IMR-90 (cell line): ENCODE measurements around the gene AKT2. TPM values are rescaled to one million over a fixed set of nuclear protein-coding genes. Genes with fewer than 3 reads are reported as not detected.

ENCODE experiments used
- ATAC-seq: fragments of 200-7000 bp; cut with Tn5 transposase; 2 replicates; pipeline ENCODE4 v1.9.1; 2020; ENCODE audit warnings: low read depth, mild to moderate bottlenecking, moderate library complexity
- BruUV-seq: library from RNA; stranded (reverse); fragments of 400-500 nt; replicated peaks from 2 replicates; lab custom pipeline; 2021; lab: Mats Ljungman, UMichigan
- CTCF ChIA-PET: fragments of 300-600 bp; formaldehyde crosslinking; extraction: SDS; loops from one replicate; lab custom pipeline; 2021; ENCODE audit warnings: antibody characterized with exemption; lab: Yijun Ruan, JAX
- POLR2A ChIA-PET: fragments of 300-600 bp; sonication (Branson Sonifier 250); formaldehyde crosslinking; loops from one replicate; lab custom pipeline; 2022; ENCODE audit warnings: antibody characterized with exemption; ENCODE audit not compliant: unreplicated experiment; lab: Charles Lee
- DNase-seq: peaks from one replicate; pipeline ENCODE4 v3.0.0; 2013
- H2AFZ ChIP-seq: replicated peaks from 2 replicates; pipeline ENCODE3; 2013; ENCODE audit warnings: low read length, mild to moderate bottlenecking; ENCODE audit not compliant: poor library complexity
- H2AK5ac ChIP-seq: 2 replicates; pipeline ENCODE4 v1.6.1; 2013; ENCODE audit warnings: low read depth, low read length, inconsistent platforms
- H2AK9ac ChIP-seq: replicated peaks from 2 replicates; pipeline ENCODE3; 2013; ENCODE audit warnings: mild to moderate bottlenecking, low read depth, low read length, moderate library complexity; ENCODE audit not compliant: poor library complexity
- H2BK120ac ChIP-seq: 2 replicates; pipeline ENCODE4 v1.6.1; 2013; ENCODE audit warnings: low read depth, low read length, inconsistent platforms
- H2BK15ac ChIP-seq: 3 replicates; pipeline ENCODE4 v1.6.1; 2013; ENCODE audit warnings: low read depth, low read length, inconsistent platforms
- H2BK20ac ChIP-seq: 2 replicates; pipeline ENCODE4 v1.6.1; 2013; ENCODE audit warnings: low read depth, mild to moderate bottlenecking, inconsistent platforms, low read length, moderate library complexity
- H2BK5ac ChIP-seq: 2 replicates; pipeline ENCODE4 v1.6.1; 2013; ENCODE audit warnings: mild to moderate bottlenecking, low read depth, low read length, inconsistent platforms; ENCODE audit not compliant: poor library complexity, severe bottlenecking
- H3K14ac ChIP-seq: replicated peaks from 2 replicates; pipeline ENCODE4 v1.6.1; 2013; ENCODE audit warnings: low read depth, low read length, inconsistent platforms
- H3K18ac ChIP-seq: 2 replicates; pipeline ENCODE4 v1.6.1; 2013; ENCODE audit warnings: low read depth, low read length, control low read depth
- H3K23ac ChIP-seq: 2 replicates; pipeline ENCODE4 v1.6.1; 2013; ENCODE audit warnings: low read depth, low read length, inconsistent platforms
- H3K27ac ChIP-seq: 2 replicates; pipeline ENCODE4 v1.5.1; 2013; ENCODE audit warnings: mild to moderate bottlenecking, control low read depth, low read length; ENCODE audit not compliant: insufficient read depth
- H3K27me3 ChIP-seq: 2 replicates; pipeline ENCODE4 v1.6.1; 2013; ENCODE audit warnings: low read length; ENCODE audit not compliant: control insufficient read depth, insufficient read depth
- H3K36me3 ChIP-seq: 2 replicates; pipeline ENCODE4 v1.6.1; 2013; ENCODE audit warnings: low read length, mixed read lengths; ENCODE audit not compliant: control insufficient read depth, insufficient read depth
- H3K4ac ChIP-seq: 2 replicates; pipeline ENCODE4 v1.6.1; 2013; ENCODE audit warnings: low read depth, low read length, inconsistent platforms
- H3K4me1 ChIP-seq: 2 replicates; pipeline ENCODE4 v1.6.1; 2013; ENCODE audit warnings: low read length, mixed read lengths; ENCODE audit not compliant: control insufficient read depth, insufficient read depth
- H3K4me2 ChIP-seq: 2 replicates; pipeline ENCODE4 v1.6.1; 2013; ENCODE audit warnings: low read depth, mild to moderate bottlenecking, control low read depth, low read length, moderate library complexity
- H3K4me3 ChIP-seq: 2 replicates; pipeline ENCODE4 v1.5.1; 2013; ENCODE audit warnings: low read depth, mild to moderate bottlenecking, control low read depth, low read length, moderate library complexity; ENCODE audit not compliant: insufficient read depth
- H3K56ac ChIP-seq: 2 replicates; pipeline ENCODE4 v1.6.1; 2013; ENCODE audit warnings: low read length, inconsistent platforms; ENCODE audit not compliant: insufficient read depth; ENCODE audit errors: extremely low read depth
- H3K79me1 ChIP-seq, 2 experiments: 2 replicates each; pipeline ENCODE4 v1.6.1; 2013; ENCODE audit warnings: low read length in 2 of 2, inconsistent platforms in 1 of 2, low read depth in 1 of 2
- H3K9ac ChIP-seq: 2 replicates; pipeline ENCODE4 v1.6.1; 2013; ENCODE audit warnings: low read depth, low read length, control low read depth
- H3K9me1 ChIP-seq: 2 replicates; pipeline ENCODE4 v1.6.1; 2013; ENCODE audit warnings: low read length, inconsistent platforms; ENCODE audit not compliant: insufficient read depth
- H3K9me3 ChIP-seq: 2 replicates; pipeline ENCODE4 v1.6.1; 2013; ENCODE audit warnings: low read length; ENCODE audit not compliant: control insufficient read depth, insufficient read depth
- H4K20me1 ChIP-seq: 2 replicates; pipeline ENCODE4 v1.6.1; 2013; ENCODE audit warnings: low read length, inconsistent platforms; ENCODE audit not compliant: insufficient read depth
- H4K5ac ChIP-seq: 2 replicates; pipeline ENCODE4 v1.6.1; 2013; ENCODE audit warnings: mild to moderate bottlenecking, low read depth, low read length, control low read depth
- H4K8ac ChIP-seq, 2 experiments: 2 replicates each; pipeline ENCODE4 v1.6.1; 2013; ENCODE audit warnings: low read depth in 2 of 2, low read length in 2 of 2, control low read depth in 1 of 2, inconsistent platforms in 1 of 2
- H4K91ac ChIP-seq: 2 replicates; pipeline ENCODE4 v1.6.1; 2013; ENCODE audit warnings: low read depth, low read length, inconsistent platforms; ENCODE audit not compliant: insufficient read depth
- BHLHE40 ChIP-seq: fragments of 150-350 bp; IDR thresholded peaks from 2 replicates; pipeline ENCODE4 v1.6.1; 2016; ENCODE audit warnings: mild to moderate bottlenecking, low read depth, low read length
- CEBPB ChIP-seq: IDR thresholded peaks from 2 replicates; pipeline ENCODE4 v1.6.1; 2012; ENCODE audit warnings: low read depth, low read length, improper control_type of control experiment
- CHD1 ChIP-seq: IDR thresholded peaks from 2 replicates; pipeline ENCODE4 v1.6.1; 2012; ENCODE audit warnings: low read depth, low read length, improper control_type of control experiment
- CTCF ChIP-seq: conservative IDR thresholded peaks from 2 replicates; pipeline ENCODE4 v1.5.1; 2012; ENCODE audit warnings: mild to moderate bottlenecking, low read depth, low read length, improper control_type of control experiment
- ELK1 ChIP-seq: fragments of 150-350 bp; IDR thresholded peaks from 2 replicates; pipeline ENCODE4 v1.6.1; 2016; ENCODE audit warnings: low read depth, mild to moderate bottlenecking, low read length, moderate library complexity, borderline replicate concordance
- FOS ChIP-seq: fragments of 150-350 bp; IDR thresholded peaks from 2 replicates; pipeline ENCODE4 v1.6.1; 2016; ENCODE audit warnings: low read depth, low read length
- MAFK ChIP-seq: IDR thresholded peaks from 2 replicates; pipeline ENCODE4 v1.6.1; 2012; ENCODE audit warnings: low read depth, low read length, improper control_type of control experiment
- MAZ ChIP-seq: IDR thresholded peaks from 2 replicates; pipeline ENCODE4 v1.6.1; 2012; ENCODE audit warnings: low read depth, mild to moderate bottlenecking, low read length, improper control_type of control experiment, moderate library complexity, borderline replicate concordance
- MXI1 ChIP-seq: IDR thresholded peaks from 2 replicates; pipeline ENCODE4 v1.6.1; 2012; ENCODE audit warnings: low read depth, mild to moderate bottlenecking, low read length, moderate library complexity, borderline replicate concordance
- NFE2L2 ChIP-seq: fragments of 150-350 bp; IDR thresholded peaks from 2 replicates; pipeline ENCODE4 v1.6.1; 2016; ENCODE audit warnings: low read depth, mild to moderate bottlenecking, low read length
- POLR2A ChIP-seq: IDR thresholded peaks from 2 replicates; pipeline ENCODE4 v1.6.1; 2012; ENCODE audit warnings: mild to moderate bottlenecking, low read depth, low read length
- RAD21 ChIP-seq: IDR thresholded peaks from 2 replicates; pipeline ENCODE4 v1.6.1; 2012; ENCODE audit warnings: low read length, improper control_type of control experiment
- RFX5 ChIP-seq: IDR thresholded peaks from 2 replicates; pipeline ENCODE4 v1.8.0; 2012; ENCODE audit warnings: low read depth, mild to moderate bottlenecking, low read length, moderate library complexity
- SMC3 ChIP-seq: fragments of 150-350 bp; IDR thresholded peaks from 2 replicates; pipeline ENCODE4 v1.6.1; 2016; ENCODE audit warnings: low read depth, mild to moderate bottlenecking, antibody characterized with exemption, low read length, moderate library complexity
- USF2 ChIP-seq: fragments of 150-350 bp; IDR thresholded peaks from 2 replicates; pipeline ENCODE4 v1.6.1; 2017; ENCODE audit warnings: mild to moderate bottlenecking, antibody characterized with exemption, low read length, low read depth
- WGBS, 2 experiments: methylation state at CpG; one replicate each; pipeline versions ENCODE4 v1.1.5 to v1.1.7; 2013; ENCODE audit warnings: missing lambda C conversion rate in 2 of 2; ENCODE audit not compliant: insufficient read length in 1 of 2; ENCODE audit errors: extremely low coverage in 2 of 2; 5-methylcytosine and 5-hydroxymethylcytosine counted together
- dilution Hi-C: fragments of 300-500 bp; cut with HindIII; formaldehyde crosslinking; loops from one replicate; pipeline ENCODE4 v1.14.3; 2018; ENCODE audit warnings: low sequenced_read_pairs; ENCODE audit not compliant: unreplicated experiment
- in situ Hi-C: fragments of 300-500 bp; cut with MboI; formaldehyde crosslinking; loops from 3 replicates; pipeline ENCODE4 v1.14.3; 2019; ENCODE audit warnings: low sequenced_read_pairs, inconsistent platforms, mixed read lengths
- intact Hi-C: fragments of 100-400 bp; cut with micrococcal nuclease; formaldehyde crosslinking; loops from 2 replicates; pipeline ENCODE4 v1.10.0; 2022
- polyA plus RNA-seq, 3 experiments: library from polyadenylated mRNA; depleted of rRNA; stranded (reverse); fragments of >200 nt; gene quantifications; 2 replicates each; pipeline ENCODE4 v1.2.3, GENCODE V29; 2012; ENCODE audit warnings: low replicate concordance in 1 of 3
- total RNA-seq: library from RNA; depleted of rRNA; stranded (reverse); fragments of >200 nt; gene quantifications from 2 replicates; pipeline ENCODE4 v1.2.3, GENCODE V29; 2012

The AKT2 gene
- total and polyA plus RNA-seq, 2 of the 4 experiments (the other 2 are of a cell fraction), result 61.5 to 104 TPM

GRCh38 chr19:40213251-40213829 is 71.8 kb downstream of the AKT2 start:
- no peak overlapping the region for H3K27ac ChIP-seq
- ATAC-seq (no peak), DNase-seq (no peak)
- peaks cover 22% of the 10 kb centered on the region for H3K36me3 ChIP-seq
- H3K27me3 ChIP-seq, result peaks cover 15% of the 10 kb centered on the region
- no peak overlapping the region for H3K9ac ChIP-seq
- H2AK5ac ChIP-seq, result no peak overlapping the region
- no peak overlapping the region for H2BK120ac ChIP-seq
- no peak overlapping the region for H4K91ac ChIP-seq
- no peak overlapping the region for H2BK15ac ChIP-seq
- CTCF ChIA-PET, result no interaction called here
- H3K4me3 ChIP-seq, result no peak overlapping the region
- H3K23ac ChIP-seq, result no peak overlapping the region
- H2AFZ ChIP-seq, result no peak overlapping the region
- H3K79me1 ChIP-seq, result no peaks in the 10 kb centered on the region
- peaks cover 4% of the 10 kb centered on the region for H3K9me1 ChIP-seq
- in situ Hi-C loops (no loop called here), dilution Hi-C loops (no loop called here), intact Hi-C loops (no loop called here)
- no peak overlapping the region for H4K8ac ChIP-seq
- H4K20me1 ChIP-seq, result no peaks in the 10 kb centered on the region
- no peak overlapping the region for H3K4ac ChIP-seq
- H4K5ac ChIP-seq, result no peak overlapping the region
- H2AK9ac ChIP-seq, result no peak overlapping the region
- POLR2A ChIA-PET, result no interaction called here
- H3K18ac ChIP-seq, result no peak overlapping the region
- no peaks in the 10 kb centered on the region for H3K4me1 ChIP-seq
- no peak overlapping the region for H2BK5ac ChIP-seq
- H3K9me3 ChIP-seq, result no peaks in the 10 kb centered on the region
- no peak overlapping the region for H3K14ac ChIP-seq
- BruUV-seq, result no TSS peak
- no peak overlapping the region for H3K4me2 ChIP-seq
- TF ChIP-seq USF2, result no peak
- no peak for TF ChIP-seq BHLHE40
- no peak for TF ChIP-seq RAD21
- TF ChIP-seq NFE2L2, result no peak
- no peak for TF ChIP-seq CEBPB
- no peak for TF ChIP-seq MAFK
- no peak for TF ChIP-seq FOS
- no peak for TF ChIP-seq POLR2A
- no peak for TF ChIP-seq ELK1
- no peak for TF ChIP-seq MXI1
- TF ChIP-seq SMC3, result no peak
- TF ChIP-seq CTCF, result no peak
- TF ChIP-seq MAZ, result no peak
- TF ChIP-seq RFX5, result no peak
- no peak for TF ChIP-seq CHD1
- H2BK20ac ChIP-seq, result no peak overlapping the region
- WGBS, 2 experiments, result 75% methylated on average over 29 of the region's 53 CpGs; no CpG with 5 or more reads in 1 of the 2 experiments
- H3K56ac ChIP-seq, result no peak overlapping the region
